Neural cell (in vitro differentiated cells): Measurements from ENCODE around the gene CADM4. TPM values are rescaled to one million over a fixed set of nuclear protein-coding genes. Genes with fewer than 3 reads are reported as not detected.

Source experiments
- H2AFZ ChIP-seq: fragments of 200-600, 300-800 bp; sonication (generic), shearing (Covaris generic); 2 replicates; pipeline ENCODE4 v1.6.0; 2014; ENCODE audit warnings: low read depth, mild to moderate bottlenecking, antibody characterized with exemption, low read length, moderate library complexity
- H3F3A ChIP-seq: fragments of 200-600 bp; shearing (Covaris generic); 2 replicates; pipeline ENCODE4 v1.6.1; 2016; ENCODE audit warnings: mild to moderate bottlenecking, moderate library complexity, mixed read lengths, antibody characterized with exemption, low read length; ENCODE audit not compliant: insufficient read depth, poor library complexity, severe bottlenecking
- H3K27ac ChIP-seq: fragments of 200-600, 300-800 bp; sonication (generic), shearing (Covaris generic); 2 replicates; pipeline ENCODE4 v1.5.1; 2014; ENCODE audit warnings: mild to moderate bottlenecking, low read length, moderate library complexity
- H3K27me3 ChIP-seq: fragments of 300-800, 200-600 bp; sonication (generic), shearing (Covaris generic); 2 replicates; pipeline ENCODE4 v1.6.0; 2014; ENCODE audit warnings: mild to moderate bottlenecking, low read depth, low read length, moderate library complexity; ENCODE audit not compliant: insufficient read depth
- H3K36me3 ChIP-seq: fragments of 300-800, 200-600 bp; sonication (generic), shearing (Covaris generic); 2 replicates; pipeline ENCODE4 v1.5.1; 2014; ENCODE audit warnings: mild to moderate bottlenecking, antibody characterized with exemption, low read length, moderate library complexity; ENCODE audit not compliant: insufficient read depth
- H3K4me2 ChIP-seq: fragments of 300-800, 200-600 bp; sonication (generic), shearing (Covaris generic); 2 replicates; pipeline ENCODE4 v1.6.0; 2014; ENCODE audit warnings: mild to moderate bottlenecking, low read length
- H3K4me3 ChIP-seq: fragments of 300-800, 200-600 bp; sonication (generic), shearing (Covaris generic); 2 replicates; pipeline ENCODE4 v1.5.1; 2014; ENCODE audit warnings: mild to moderate bottlenecking, low read length, moderate library complexity
- H3K79me2 ChIP-seq: fragments of 200-600 bp; shearing (Covaris generic); replicated peaks from 2 replicates; pipeline ENCODE4 v1.6.0; 2014; ENCODE audit warnings: mild to moderate bottlenecking, low read length, moderate library complexity; ENCODE audit not compliant: insufficient read depth
- H3K9ac ChIP-seq: fragments of 300-800, 200-600 bp; sonication (generic), shearing (Covaris generic); 2 replicates; pipeline ENCODE4 v1.6.1; 2016; ENCODE audit warnings: mild to moderate bottlenecking, low read length, mixed read lengths
- H3K9me2 ChIP-seq: fragments of 200-600 bp; shearing (Covaris generic); 2 replicates; pipeline ENCODE4 v1.6.1; 2016; ENCODE audit warnings: mild to moderate bottlenecking, low read length, mixed read lengths; ENCODE audit not compliant: insufficient read depth
- H3K9me3 ChIP-seq: fragments of 200-600, 300-800 bp; sonication (generic), shearing (Covaris generic); 2 replicates; pipeline ENCODE4 v1.6.1; 2016; ENCODE audit warnings: mild to moderate bottlenecking, mixed run types, low read length, moderate library complexity, mixed read lengths
- H4K20me1 ChIP-seq: fragments of 200-600 bp; shearing (Covaris generic); 2 replicates; pipeline ENCODE4 v1.6.1; 2016; ENCODE audit warnings: mild to moderate bottlenecking, mixed run types; ENCODE audit not compliant: insufficient read depth
- CTCF ChIP-seq: fragments of 450-650 bp; IDR thresholded peaks from 2 replicates; pipeline ENCODE4 v1.5.1; 2014; ENCODE audit warnings: antibody characterized with exemption, mild to moderate bottlenecking, moderate library complexity; ENCODE audit not compliant: poor library complexity, severe bottlenecking
- EP300 ChIP-seq: fragments of 450-650 bp; conservative IDR thresholded peaks from 2 replicates; pipeline ENCODE4 v1.6.1; 2014; ENCODE audit warnings: antibody characterized with exemption, mild to moderate bottlenecking, moderate library complexity; ENCODE audit not compliant: poor library complexity, severe bottlenecking
- EZH2 ChIP-seq: fragments of 200-600, 300-800 bp; shearing (Covaris generic), sonication (generic); IDR thresholded peaks from 2 replicates; pipeline ENCODE4 v1.6.1; 2014; ENCODE audit warnings: antibody characterized with exemption, low read length, borderline replicate concordance, mild to moderate bottlenecking; ENCODE audit not compliant: insufficient read depth, poor library complexity, severe bottlenecking
- MXI1 ChIP-seq: fragments of 450-650 bp; conservative IDR thresholded peaks from 2 replicates; pipeline ENCODE4 v1.6.1; 2014; ENCODE audit warnings: antibody characterized with exemption, mild to moderate bottlenecking; ENCODE audit not compliant: poor library complexity, severe bottlenecking
- POLR2AphosphoS5 ChIP-seq: IDR thresholded peaks from 2 replicates; pipeline ENCODE4 v1.6.1; 2012
- RAD21 ChIP-seq: fragments of 450-650 bp; conservative IDR thresholded peaks from 2 replicates; pipeline ENCODE4 v1.6.1; 2014; ENCODE audit warnings: antibody characterized with exemption, mild to moderate bottlenecking, moderate library complexity
- REST ChIP-seq: IDR thresholded peaks from 2 replicates; pipeline ENCODE4 v1.6.1; 2012; ENCODE audit warnings: borderline replicate concordance
- SMC3 ChIP-seq: fragments of 450-650 bp; conservative IDR thresholded peaks from 2 replicates; pipeline ENCODE4 v1.6.1; 2014; ENCODE audit warnings: antibody characterized with exemption, mild to moderate bottlenecking, moderate library complexity; ENCODE audit not compliant: poor library complexity
- TAF1 ChIP-seq: IDR thresholded peaks from 2 replicates; pipeline ENCODE4 v1.6.1; 2012; ENCODE audit warnings: low read depth
- polyA plus RNA-seq: library from polyadenylated mRNA; depleted of rRNA; stranded (reverse); fragments of >200 nt; gene quantifications from 2 replicates; pipeline ENCODE4 v1.2.3, GENCODE V29; 2014

The CADM4 gene
- polyA plus RNA-seq, 1 donor from 2014 or later: 211 TPM

- Histone ChIP-seq H3K36me3 (no peaks in the 10 kb centered on the region), H3K27ac (no peak overlapping the region), H3K9me2 (no peaks in the 10 kb centered on the region), H3K4me3 (peak overlapping the region; percentile 99), H3K9me3 (no peaks in the 10 kb centered on the region), H3K27me3 (no peaks in the 10 kb centered on the region), H3K79me2 (peaks cover 41% of the 10 kb centered on the region), H4K20me1 (peaks cover 4% of the 10 kb centered on the region), H3K4me2 (no peak overlapping the region), H3F3A (no peaks in the 10 kb centered on the region), H2AFZ (no peak overlapping the region), H3K9ac (peak overlapping the region; percentile 99)
- TF ChIP-seq REST (no peak), TAF1 (no peak), EZH2 (no peak), SMC3 (no peak), EP300 (no peak), RAD21 (no peak), POLR2AphosphoS5 (no peak), CTCF (no peak), MXI1 (no peak)
These were observed 46.8 kb downstream of the CADM4 start for GRCh38 chr19:43592800-43593350.

GRCh38 chr19:43591904-43592772 is 47.5 kb downstream of the CADM4 start:
- Histone ChIP-seq H3F3A (no peaks in the 10 kb centered on the region), H2AFZ (no peak overlapping the region), H3K36me3 (no peaks in the 10 kb centered on the region), H3K4me3 (no peak overlapping the region), H3K27ac (no peak overlapping the region), H3K79me2 (peaks cover 34% of the 10 kb centered on the region), H3K9me2 (no peaks in the 10 kb centered on the region), H3K9me3 (no peaks in the 10 kb centered on the region), H3K9ac (no peak overlapping the region), H3K27me3 (no peaks in the 10 kb centered on the region), H4K20me1 (peaks cover 4% of the 10 kb centered on the region), H3K4me2 (no peak overlapping the region)
- no peak for TF ChIP-seq POLR2AphosphoS5
